Colonic mucosa (tissue), 4 donors: ENCODE results near the gene ARHGEF39. TPM values are rescaled to one million over a fixed set of nuclear protein-coding genes. Genes with fewer than 3 reads are reported as not detected.
"Not testable (repeated sequence)": the region's sequence is repeated elsewhere in the genome, so short reads cannot be mapped to it uniquely, and the experiment has no call there.

Source experiments
- DNase-seq: peaks from one replicate; pipeline ENCODE4 v3.0.0-alpha.2; 2020
- H3K27ac ChIP-seq: fragments of 200-600 bp; one replicate; pipeline ENCODE4 v1.8.0; 2021
- H3K27me3 ChIP-seq: fragments of 200-600 bp; one replicate; pipeline ENCODE4 v1.8.0; 2021
- H3K36me3 ChIP-seq: fragments of 200-600 bp; one replicate; pipeline ENCODE4 v1.8.0; 2021
- H3K4me1 ChIP-seq: fragments of 200-600 bp; one replicate; pipeline ENCODE4 v1.8.0; 2021; ENCODE audit warnings: mild to moderate bottlenecking
- H3K4me3 ChIP-seq: fragments of 200-600 bp; one replicate; pipeline ENCODE4 v1.8.0; 2021
- H3K9ac ChIP-seq, 2 donors: one replicate each; pipeline ENCODE4 v1.7.0; 2013; ENCODE audit warnings: control low read depth in 2 of 2, low read depth in 2 of 2, low read length in 2 of 2
- H3K9me3 ChIP-seq: fragments of 200-600 bp; one replicate; pipeline ENCODE4 v1.8.0; 2021
- CTCF ChIP-seq: fragments of 200-600 bp; IDR thresholded peaks from one replicate; pipeline ENCODE4 v1.8.0; 2022; ENCODE audit warnings: antibody characterized with exemption, mild to moderate bottlenecking
- intact Hi-C: fragments of 100-400 bp; cut with DNase I; formaldehyde crosslinking; loops from one replicate; pipeline ENCODE4 v1.14.1; 2022
- total RNA-seq, 2 donors: library from RNA; stranded (reverse); fragmentation: NEBNext Ultra II Directional in 1 of 2; extraction: Animal tissue kit (Norgen Biotek cat#: 25700) in 1 of 2; gene quantifications; one replicate each; pipeline ENCODE4 v1.2.1, GENCODE V29; 2021
- donor health status: healthy.
- donor health status: DM: no; HTN: no; CAD: no.
- donor health status: DM: no; HTN: no; CAD: no.

The ARHGEF39 gene
- total RNA-seq, 2 donors from 2014 or later, result 7.3 to 34.0 TPM

- Histone ChIP-seq H3K4me3 (peak overlapping the region; percentile 6), H3K9me3 (no peaks in the 10 kb centered on the region), H3K27ac (peak overlapping the region; percentile 33), H3K27me3 (no peaks in the 10 kb centered on the region), H3K36me3 (no peaks in the 10 kb centered on the region), H3K9ac (peak overlapping the region; percentile 21 to 56), H3K4me1 (peaks cover 10% of the 10 kb centered on the region)
- intact Hi-C loops, result no loop called here
- TF ChIP-seq CTCF, result no peak
- no peak for DNase-seq
Measured at GRCh38 chr9:35649431-35650340, 15.3 kb downstream of the ARHGEF39 start.

- peak; percentile 83 for TF ChIP-seq CTCF
- peaks cover 4% of the 10 kb centered on the region for H3K4me1 ChIP-seq
- peak overlapping the region; percentile 83 to 88 for H3K9ac ChIP-seq
Measured at GRCh38 chr9:35646533-35647265, 18.3 kb downstream of the ARHGEF39 start.

DNA sequence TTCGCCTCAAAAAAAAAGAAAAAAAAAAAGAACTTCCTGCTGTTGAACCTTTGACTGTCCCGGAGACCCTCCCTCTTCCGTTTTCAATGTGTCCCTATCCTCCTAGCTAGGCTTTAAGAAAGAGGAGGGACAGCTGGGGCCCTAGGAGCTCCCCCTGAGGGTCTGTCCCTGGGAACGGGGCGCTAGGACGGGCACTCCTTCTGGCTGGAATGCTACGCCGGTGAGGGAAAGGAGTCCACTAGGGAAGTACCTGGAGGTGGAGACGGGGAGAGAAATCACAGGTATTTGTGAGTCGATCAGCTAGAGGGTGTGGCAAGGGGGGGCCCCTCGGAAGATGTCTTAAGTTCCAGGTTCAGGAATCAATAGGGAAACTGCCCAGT lies 18.9 kb downstream of the ARHGEF39 start:
- Histone ChIP-seq H3K9ac (peak overlapping the region; percentile 83 to 88), H3K4me1 (no peaks in the 10 kb centered on the region), H3K27me3 (no peaks in the 10 kb centered on the region), H3K9me3 (no peaks in the 10 kb centered on the region), H3K4me3 (peak overlapping the region; percentile 42), H3K27ac (peak overlapping the region; percentile 82), H3K36me3 (no peaks in the 10 kb centered on the region)
- intact Hi-C loops, result no loop called here
- no peak for TF ChIP-seq CTCF
- DNase-seq, result peak; percentile 59

More at GRCh38 chr9:35646533-35647265, 18.3 kb downstream of the ARHGEF39 start:
- peak; percentile 94 for DNase-seq
- H3K9me3 ChIP-seq, result no peaks in the 10 kb centered on the region
- peak overlapping the region; percentile 82 for H3K27ac ChIP-seq
- no peaks in the 10 kb centered on the region for H3K36me3 ChIP-seq
- intact Hi-C loops, result no loop called here
- no peaks in the 10 kb centered on the region for H3K27me3 ChIP-seq
- peak overlapping the region; percentile 42 for H3K4me3 ChIP-seq

DNA sequence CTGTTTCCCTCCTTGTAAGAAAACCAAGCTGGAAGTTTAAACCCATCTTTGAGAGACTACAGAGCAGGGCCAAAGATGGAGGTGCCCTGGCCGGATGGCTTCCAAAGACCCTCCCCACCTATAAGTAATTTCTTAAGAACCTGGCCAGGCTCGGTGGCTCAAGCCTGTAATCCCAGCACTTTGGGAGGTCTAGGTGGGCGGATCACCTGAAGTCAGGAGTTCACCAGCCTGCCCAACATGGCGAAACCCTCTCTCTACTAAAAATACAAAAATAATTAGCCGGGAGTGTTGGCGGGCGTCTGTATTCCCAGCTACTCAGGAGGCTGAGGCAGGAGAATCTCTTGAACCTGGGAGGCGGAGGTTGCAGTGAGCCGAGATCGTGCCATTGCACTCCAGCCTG lies 19.3 kb downstream of the ARHGEF39 start:
- H3K9ac ChIP-seq, result peak overlapping the region; percentile 83 to 88
- H3K36me3 ChIP-seq, DNase-seq, intact Hi-C loops, H3K27me3 ChIP-seq, H3K4me1 ChIP-seq, H3K9me3 ChIP-seq: not testable (repeated sequence)
- peak overlapping the region; percentile 42 for H3K4me3 ChIP-seq
- H3K27ac ChIP-seq, result peak overlapping the region; percentile 82

- Histone ChIP-seq H3K4me1 (no peaks in the 10 kb centered on the region), H3K27me3 (no peaks in the 10 kb centered on the region), H3K36me3 (no peaks in the 10 kb centered on the region), H3K4me3 (no peak overlapping the region), H3K9ac (no peak overlapping the region), H3K27ac (no peak overlapping the region), H3K9me3 (no peaks in the 10 kb centered on the region)
- DNase-seq, result no peak
- intact Hi-C loops, result no loop called here
- no peak for TF ChIP-seq CTCF
Measured at GRCh38 chr9:35643046-35643445, 21.9 kb downstream of the ARHGEF39 start.

- H3K9me3 ChIP-seq, H3K4me1 ChIP-seq, DNase-seq, H3K9ac ChIP-seq, H3K27me3 ChIP-seq, intact Hi-C loops, H3K36me3 ChIP-seq, H3K4me3 ChIP-seq, H3K27ac ChIP-seq: not testable (repeated sequence)
Measured at GRCh38 chr9:35641478-35641877, 23.5 kb downstream of the ARHGEF39 start.

- DNase-seq, result not testable (repeated sequence)
Measured at GRCh38 chr9:35640431-35640830, 24.6 kb downstream of the ARHGEF39 start.

More at GRCh38 chr9:35640431-35640830, 24.6 kb downstream of the ARHGEF39 start:
- H3K4me1 ChIP-seq, intact Hi-C loops, H3K27ac ChIP-seq, H3K27me3 ChIP-seq, H3K4me3 ChIP-seq, H3K36me3 ChIP-seq, H3K9ac ChIP-seq, H3K9me3 ChIP-seq: not testable (repeated sequence)
